Epithelial cell of prostate (primary cell): ENCODE results near the gene GPANK1.
A peak's percentile ranks its signal among the peaks of the same experiment; 100 is the strongest.

Experiments used
- DNase-seq: peaks from one replicate; pipeline ENCODE4 v3.0.0-alpha.2; 2011; ENCODE audit warnings: low read depth, low spot score
- H3K27ac ChIP-seq: fragments of 450-650 bp; 2 replicates; pipeline ENCODE4 v1.5.1; 2017; ENCODE audit warnings: mild to moderate bottlenecking

GPANK1 gene

GRCh38 chr6:31643818-31644454 lies 20.9 kb downstream of the GPANK1 start:
- DNase-seq, result no peak
- H3K27ac ChIP-seq, result no peak overlapping the region

DNA sequence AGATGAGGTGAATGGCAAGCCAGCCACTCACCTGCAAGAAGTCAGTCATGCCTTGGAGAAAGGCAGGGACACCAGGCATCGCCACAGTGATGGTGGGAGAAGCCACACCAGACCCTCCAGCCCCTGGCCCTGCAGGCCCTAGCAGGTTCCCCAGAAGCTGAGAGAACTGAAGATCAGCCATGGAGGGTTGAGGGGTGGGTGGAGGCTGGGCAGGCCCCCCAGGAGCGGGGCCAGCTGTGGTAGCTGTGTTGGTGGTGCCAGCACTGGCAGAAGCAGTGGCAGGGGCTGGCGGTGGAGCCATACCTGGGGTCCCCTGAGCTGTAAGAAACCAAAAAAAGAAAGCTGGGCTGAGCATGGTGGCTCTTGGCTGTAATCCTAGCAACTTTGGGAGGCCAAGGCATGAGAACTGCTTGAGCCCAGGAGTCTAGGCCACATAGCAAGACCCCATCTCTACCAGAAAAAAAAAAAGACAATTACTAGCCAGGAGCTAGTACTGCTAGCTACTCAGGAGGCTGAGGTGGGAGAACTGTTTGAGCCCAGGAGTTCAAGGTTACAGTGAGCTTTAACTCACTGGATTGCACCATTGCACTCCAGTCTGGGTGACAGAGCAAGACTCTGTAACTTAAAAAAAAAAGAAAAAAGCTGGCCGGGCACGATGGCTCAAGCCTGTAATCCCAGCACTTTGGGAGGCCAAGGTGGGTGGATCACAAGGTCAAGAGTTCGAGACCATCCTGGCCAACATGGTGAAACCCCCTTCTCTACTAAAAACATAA lies 21.8 kb downstream of the GPANK1 start:
- H3K27ac ChIP-seq, result no peak overlapping the region
- no peak for DNase-seq

DNA sequence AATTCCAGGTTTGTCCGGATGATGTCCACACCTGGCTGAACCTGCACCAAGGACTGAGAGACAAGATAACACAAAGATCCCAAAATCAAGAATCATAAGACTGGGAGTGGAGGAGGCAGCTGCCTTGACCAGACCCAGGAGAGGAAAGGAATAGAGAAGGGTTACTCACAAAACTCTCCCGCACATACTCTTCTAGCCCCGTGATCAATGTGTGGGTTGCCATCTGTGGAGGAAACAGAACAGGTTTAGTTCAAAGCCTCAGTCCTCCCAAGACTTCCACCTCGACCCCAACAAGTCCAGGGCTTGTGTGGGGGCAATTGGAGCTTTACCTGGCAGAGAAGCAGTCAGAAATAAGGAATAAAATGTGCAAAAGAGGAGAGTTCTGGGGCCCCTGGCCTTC lies 23.4 kb downstream of the GPANK1 start:
- H3K27ac ChIP-seq, result no peak overlapping the region
- DNase-seq, result no peak

DNA sequence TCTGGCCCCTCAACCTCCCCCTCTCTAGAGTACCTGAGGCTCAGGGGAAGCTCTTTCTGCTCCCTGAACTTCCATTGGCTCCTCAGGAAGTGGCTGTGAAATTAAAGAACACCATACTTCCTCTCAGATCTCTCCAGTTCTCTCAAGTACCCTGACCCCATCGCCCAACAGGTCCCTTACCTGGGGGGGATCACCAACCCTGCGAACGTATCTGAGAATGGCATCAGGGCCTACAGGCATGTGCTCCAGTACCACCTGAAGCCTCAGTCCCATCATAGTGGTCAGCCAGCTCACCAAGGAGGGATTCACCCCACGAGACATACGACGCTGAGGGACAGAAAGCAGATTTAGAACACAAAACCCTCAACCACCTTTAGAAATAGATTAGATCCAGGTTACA lies 24.2 kb downstream of the GPANK1 start:
- DNase-seq, result no peak
- no peak overlapping the region for H3K27ac ChIP-seq

DNA sequence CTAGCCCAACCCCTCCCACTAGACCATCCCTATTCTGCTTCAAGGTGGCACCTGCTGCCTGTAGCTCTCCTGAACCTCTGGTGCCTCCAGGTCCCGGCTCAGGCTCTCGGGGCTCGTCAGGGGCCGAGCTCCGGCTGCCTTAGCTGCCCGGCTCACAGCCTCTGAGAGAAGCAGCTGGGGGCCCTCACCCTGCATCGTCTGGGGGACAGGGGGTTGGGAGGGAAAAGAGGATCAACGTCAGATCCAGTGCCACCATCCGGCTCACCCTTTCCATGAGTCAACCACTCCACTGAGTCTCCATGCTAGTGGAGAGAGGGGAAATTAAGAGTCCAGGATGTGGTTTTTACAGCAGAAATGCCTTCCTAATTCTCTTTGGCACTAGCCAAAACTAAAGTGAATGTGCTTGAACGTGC lies 25.3 kb downstream of the GPANK1 start:
- H3K27ac ChIP-seq, result peak overlapping the region; percentile 21
- DNase-seq, result no peak

DNA sequence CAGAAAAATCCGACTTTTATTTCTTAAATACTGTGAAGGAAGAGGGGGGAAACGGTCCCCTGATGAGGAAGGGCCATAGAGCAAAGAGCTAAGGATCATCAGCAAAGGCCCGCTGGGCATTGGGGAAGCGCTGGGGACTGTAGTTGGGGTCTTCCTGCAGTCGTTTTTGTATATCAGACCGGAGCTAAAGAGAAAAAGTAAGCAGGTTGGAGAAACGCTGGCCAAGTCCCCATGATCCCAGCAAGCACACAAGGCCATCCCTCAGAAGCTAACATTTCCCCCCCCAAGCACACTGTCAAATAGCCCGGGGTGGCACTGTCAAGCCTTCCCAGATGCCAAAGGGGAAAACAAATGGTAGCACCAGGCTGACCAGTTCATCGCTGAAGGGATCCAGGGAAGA lies 25.8 kb downstream of the GPANK1 start:
- no peak overlapping the region for H3K27ac ChIP-seq
- no peak for DNase-seq

DNA sequence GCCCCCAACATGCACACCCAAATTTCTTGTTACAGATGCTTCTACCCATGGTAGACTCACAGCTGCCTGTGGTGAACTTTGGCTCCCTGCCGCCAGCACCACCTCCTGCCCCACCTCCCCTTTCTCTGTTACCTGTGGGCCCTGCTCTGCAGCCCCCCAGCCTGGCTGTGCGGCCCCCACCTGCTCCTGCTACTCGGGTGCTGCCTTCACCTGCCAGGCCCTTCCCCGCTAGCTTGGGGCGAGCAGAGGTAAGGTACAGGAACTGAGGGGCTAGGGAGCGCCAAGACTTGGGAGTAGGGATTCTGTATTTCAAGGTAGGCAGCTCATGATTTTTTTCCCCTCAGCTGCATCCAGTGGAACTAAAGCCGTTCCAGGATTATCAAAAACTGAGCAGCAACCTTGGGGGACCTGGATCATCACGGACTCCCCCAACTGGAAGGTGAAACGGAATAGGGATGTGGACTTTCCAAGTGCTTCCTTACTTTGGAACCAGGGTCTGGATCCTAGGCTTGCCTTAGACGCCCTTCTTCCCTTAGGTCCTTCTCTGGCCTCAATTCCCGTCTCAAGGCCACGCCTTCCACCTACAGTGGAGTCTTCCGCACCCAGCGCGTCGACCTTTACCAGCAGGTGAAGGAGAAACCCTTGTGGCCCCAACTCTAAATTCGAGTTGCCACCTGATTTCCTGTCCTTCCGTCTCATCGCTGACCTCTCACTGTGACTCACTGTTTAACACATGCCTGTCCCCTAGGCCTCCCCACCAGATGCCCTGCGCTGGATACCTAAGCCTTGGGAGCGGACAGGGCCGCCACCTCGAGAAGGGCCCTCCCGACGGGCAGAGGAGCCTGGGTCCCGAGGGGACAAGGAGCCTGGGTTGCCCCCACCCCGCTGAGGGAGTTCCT lies 27.9 kb downstream of the GPANK1 start:
- no peak for DNase-seq
- no peak overlapping the region for H3K27ac ChIP-seq

GRCh38 chr6:31634969-31635575 lies 29.7 kb downstream of the GPANK1 start:
- DNase-seq, result no peak
- H3K27ac ChIP-seq, result no peak overlapping the region

DNA sequence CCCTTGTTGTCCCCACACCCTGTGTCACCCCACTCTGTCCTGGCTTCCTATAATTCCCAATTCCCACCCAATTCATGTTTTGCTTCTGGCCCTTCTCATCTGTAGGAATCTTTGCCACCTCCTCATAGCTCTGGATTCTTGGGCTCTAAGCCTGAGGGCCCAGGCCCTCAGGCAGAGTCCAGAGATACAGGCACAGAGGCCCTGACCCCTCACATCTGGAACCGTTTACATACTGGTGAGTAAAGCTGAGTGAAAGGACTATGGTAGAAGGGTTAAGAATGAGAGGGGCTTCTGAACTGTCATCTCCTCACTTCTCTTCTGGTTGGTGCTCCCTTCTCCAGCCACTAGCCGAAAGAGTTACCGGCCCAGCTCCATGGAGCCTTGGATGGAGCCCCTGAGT lies 30.7 kb downstream of the GPANK1 start:
- no peak for DNase-seq
- H3K27ac ChIP-seq, result no peak overlapping the region

DNA sequence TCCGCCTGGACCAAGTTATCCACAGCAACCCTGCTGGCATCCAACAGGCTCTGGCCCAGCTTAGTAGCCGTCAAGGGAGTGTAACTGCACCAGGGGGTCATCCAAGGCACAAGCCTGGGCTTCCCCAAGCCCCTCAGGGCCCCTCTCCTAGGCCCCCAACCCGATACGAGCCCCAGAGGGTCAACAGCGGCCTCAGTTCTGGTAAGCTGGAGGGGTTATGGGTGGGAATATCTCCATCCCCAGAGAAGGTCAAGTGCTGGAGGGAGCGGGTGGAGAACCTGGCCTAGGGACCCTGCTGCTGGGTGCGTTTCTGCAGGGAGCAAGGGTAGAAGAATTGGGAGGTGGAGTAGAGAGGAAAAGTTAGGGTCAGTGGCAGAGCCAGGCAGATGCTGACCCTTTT lies 31.4 kb downstream of the GPANK1 start:
- DNase-seq, result no peak
- no peak overlapping the region for H3K27ac ChIP-seq

DNA sequence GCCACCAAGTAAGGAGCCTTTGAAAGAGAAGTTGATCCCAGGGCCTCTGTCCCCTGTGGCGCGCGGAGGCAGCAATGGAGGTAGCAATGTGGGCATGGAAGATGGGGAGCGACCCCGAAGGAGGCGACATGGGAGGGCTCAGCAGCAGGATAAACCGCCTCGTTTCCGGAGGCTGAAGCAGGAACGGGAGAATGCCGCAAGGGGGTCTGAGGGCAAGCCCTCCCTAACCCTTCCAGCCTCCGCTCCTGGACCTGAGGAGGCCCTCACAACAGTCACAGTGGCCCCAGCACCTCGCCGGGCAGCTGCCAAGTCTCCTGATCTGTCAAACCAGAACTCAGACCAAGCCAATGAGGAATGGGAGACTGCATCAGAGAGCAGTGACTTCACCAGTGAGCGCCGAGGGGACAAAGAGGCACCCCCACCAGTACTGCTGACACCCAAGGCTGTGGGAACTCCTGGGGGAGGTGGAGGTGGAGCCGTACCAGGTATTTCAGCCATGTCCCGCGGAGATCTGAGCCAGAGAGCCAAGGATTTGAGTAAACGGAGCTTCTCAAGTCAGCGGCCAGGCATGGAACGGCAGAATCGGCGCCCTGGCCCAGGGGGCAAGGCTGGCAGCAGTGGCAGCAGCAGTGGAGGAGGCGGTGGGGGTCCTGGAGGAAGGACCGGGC lies 32.4 kb downstream of the GPANK1 start:
- DNase-seq, result no peak
- no peak overlapping the region for H3K27ac ChIP-seq

DNA sequence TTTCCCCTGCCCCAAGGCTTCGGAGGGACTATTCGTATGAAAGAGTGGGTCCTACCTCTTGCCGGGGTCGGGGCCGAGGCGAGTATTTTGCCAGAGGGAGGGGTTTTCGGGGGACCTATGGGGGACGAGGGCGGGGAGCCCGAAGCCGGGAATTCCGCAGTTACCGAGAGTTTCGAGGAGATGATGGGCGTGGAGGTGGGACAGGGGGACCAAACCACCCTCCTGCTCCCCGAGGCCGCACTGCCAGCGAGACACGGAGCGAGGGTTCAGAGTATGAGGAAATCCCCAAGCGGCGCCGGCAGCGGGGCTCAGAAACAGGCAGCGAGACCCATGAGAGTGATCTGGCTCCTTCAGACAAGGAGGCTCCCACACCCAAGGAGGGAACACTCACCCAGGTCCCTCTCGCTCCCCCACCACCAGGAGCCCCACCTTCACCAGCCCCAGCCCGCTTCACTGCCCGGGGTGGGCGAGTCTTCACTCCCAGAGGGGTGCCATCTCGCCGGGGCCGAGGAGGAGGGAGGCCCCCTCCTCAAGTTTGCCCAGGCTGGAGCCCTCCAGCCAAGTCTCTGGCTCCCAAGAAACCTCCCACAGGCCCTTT lies 33.0 kb downstream of the GPANK1 start:
- no peak overlapping the region for H3K27ac ChIP-seq
- no peak for DNase-seq

DNA sequence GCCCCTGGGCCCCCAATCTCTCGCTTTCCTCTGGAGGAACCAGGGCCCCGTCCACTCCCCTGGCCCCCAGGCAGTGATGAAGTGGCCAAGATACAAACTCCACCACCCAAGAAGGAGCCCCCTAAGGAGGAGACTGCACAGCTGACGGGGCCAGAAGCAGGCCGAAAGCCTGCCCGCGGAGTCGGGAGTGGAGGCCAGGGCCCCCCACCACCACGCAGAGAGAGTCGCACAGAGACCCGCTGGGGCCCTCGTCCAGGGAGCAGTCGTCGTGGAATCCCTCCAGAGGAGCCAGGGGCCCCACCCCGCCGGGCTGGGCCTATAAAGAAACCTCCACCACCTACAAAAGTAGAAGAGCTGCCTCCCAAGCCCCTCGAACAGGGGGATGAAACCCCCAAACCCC lies 33.6 kb downstream of the GPANK1 start:
- no peak for DNase-seq
- no peak overlapping the region for H3K27ac ChIP-seq

GRCh38 chr6:31630177-31630934 lies 34.4 kb downstream of the GPANK1 start:
- H3K27ac ChIP-seq, result no peak overlapping the region

GRCh38 chr6:31629014-31629413 lies 35.8 kb downstream of the GPANK1 start:
- H3K27ac ChIP-seq, result no peak overlapping the region
- no peak for DNase-seq

More at GRCh38 chr6:31630177-31630934, 34.4 kb downstream of the GPANK1 start:
- no peak for DNase-seq

DNA sequence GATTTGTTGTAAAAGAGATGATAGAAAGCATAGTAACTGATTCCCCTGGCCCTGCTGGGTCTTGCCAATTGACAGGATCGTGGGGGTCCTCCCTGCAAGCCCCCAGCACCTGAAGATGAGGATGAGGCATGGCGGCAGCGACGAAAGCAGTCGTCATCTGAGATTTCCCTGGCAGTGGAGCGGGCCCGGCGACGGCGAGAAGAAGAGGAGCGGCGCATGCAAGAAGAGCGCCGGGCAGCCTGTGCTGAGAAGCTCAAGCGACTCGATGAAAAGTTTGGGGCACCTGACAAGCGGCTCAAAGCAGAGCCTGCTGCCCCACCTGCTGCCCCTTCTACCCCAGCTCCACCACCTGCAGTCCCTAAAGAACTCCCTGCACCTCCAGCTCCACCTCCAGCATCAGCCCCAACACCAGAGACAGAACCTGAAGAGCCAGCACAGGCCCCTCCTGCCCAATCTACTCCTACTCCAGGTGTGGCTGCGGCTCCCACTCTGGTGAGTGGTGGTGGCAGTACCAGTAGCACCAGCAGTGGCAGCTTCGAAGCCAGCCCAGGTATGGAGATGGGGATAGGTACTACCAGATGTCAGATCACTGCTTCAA lies 37.0 kb downstream of the GPANK1 start:
- DNase-seq, result no peak
- no peak overlapping the region for H3K27ac ChIP-seq

GRCh38 chr6:31626952-31627351 lies 37.8 kb downstream of the GPANK1 start:
- DNase-seq, result no peak
- H3K27ac ChIP-seq, result no peak overlapping the region

GRCh38 chr6:31624070-31624469 lies 40.7 kb downstream of the GPANK1 start:
- H3K27ac ChIP-seq, result no peak overlapping the region
- DNase-seq, result no peak

DNA sequence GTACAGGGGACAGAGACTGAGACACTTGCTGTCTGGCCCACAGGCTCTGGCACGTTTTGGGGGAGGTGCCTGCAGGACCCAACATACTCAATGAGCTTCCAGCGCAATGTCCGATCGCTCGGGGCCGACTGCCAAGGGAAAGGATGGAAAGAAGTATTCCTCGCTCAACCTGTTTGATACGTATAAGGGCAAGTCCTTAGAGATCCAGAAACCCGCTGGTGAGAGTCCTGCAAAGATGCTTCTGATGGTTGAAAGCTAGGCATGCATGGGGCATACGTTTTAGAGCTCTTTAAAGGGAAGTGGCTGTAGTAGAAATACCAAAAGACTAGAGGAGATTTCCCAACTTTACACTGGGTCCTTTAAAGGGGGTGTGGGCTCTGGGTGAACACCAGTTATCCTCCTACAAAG lies 42.1 kb downstream of the GPANK1 start:
- peak overlapping the region; percentile 91 for H3K27ac ChIP-seq
- DNase-seq, result no peak
